Breast epithelium (tissue), 4 donors: ENCODE data around the gene INTS3. TPM values are rescaled to one million over a fixed set of nuclear protein-coding genes. Genes with fewer than 3 reads are reported as not detected.

ENCODE experiments used
- DNase-seq, 2 donors: peaks; one replicate each; pipeline ENCODE4 v3.0.0-alpha.2; 2019; ENCODE audit warnings: low spot score in 2 of 2
- H3K27ac ChIP-seq, 2 donors: fragments of 200-600 bp; sonication (generic) in 1 of 2; one replicate each; pipeline ENCODE4 v1.5.1; 2016 to 2019; ENCODE audit warnings: mild to moderate bottlenecking in 1 of 2
- H3K27me3 ChIP-seq, 2 donors: fragments of 200-600 bp; sonication (generic) in 1 of 2; one replicate each; pipeline versions ENCODE4 v1.5.1 to v1.6.0; 2017 to 2019; ENCODE audit warnings: control low read depth in 1 of 2, mild to moderate bottlenecking in 1 of 2
- H3K36me3 ChIP-seq: fragments of 200-600 bp; one replicate; pipeline ENCODE4 v1.5.1; 2019
- H3K4me1 ChIP-seq, 2 donors: fragments of 200-600 bp; sonication (generic); one replicate each; pipeline ENCODE4 v1.5.1; 2016 to 2019; ENCODE audit warnings: control low read depth in 1 of 2
- H3K4me3 ChIP-seq, 3 donors: fragments of 200-600 bp; sonication (generic); 1 replicate in 2 of 3; 2 replicates in 1 of 3; pipeline ENCODE4 v1.5.1; 2016 to 2019; ENCODE audit warnings: mild to moderate bottlenecking in 3 of 3, moderate library complexity in 2 of 3
- H3K9me3 ChIP-seq, 2 donors: fragments of 200-600 bp; sonication (generic) in 1 of 2; one replicate each; pipeline ENCODE4 v1.5.1; 2016 to 2019; ENCODE audit warnings: control low read depth in 1 of 2
- POLR2A ChIP-seq: fragments of 450-650 bp; IDR thresholded peaks from one replicate; pipeline ENCODE4 v1.6.1; 2016; ENCODE audit warnings: antibody characterized with exemption, mild to moderate bottlenecking, moderate library complexity
- POLR2AphosphoS5 ChIP-seq, 3 donors: sonication (generic); formaldehyde crosslinking; IDR thresholded peaks; one replicate each; pipeline ENCODE4 v1.6.1; 2017; ENCODE audit warnings: antibody characterized with exemption in 3 of 3
- intact Hi-C: fragments of 100-400 bp; cut with DNase I; formaldehyde crosslinking; loops from one replicate; pipeline ENCODE4 v1.15.1; 2023; ENCODE audit warnings: low total_unique reads
- total RNA-seq, 3 donors: library from RNA; depleted of rRNA; stranded (reverse); fragments of >200 nt; gene quantifications; one replicate each; pipeline ENCODE4 v1.1.0, GENCODE V29; 2016
- TF ChIP-seq, protein P1 (sequence below), 3 donors: fragments of 450-650 bp; IDR thresholded peaks; one replicate each; pipeline ENCODE4 v1.5.1; 2016 to 2017; ENCODE audit warnings: antibody characterized with exemption in 3 of 3, mild to moderate bottlenecking in 3 of 3, moderate library complexity in 3 of 3

The INTS3 gene
- total RNA-seq, 3 donors from 2014 or later, result 46.5 to 53.4 (median 51.7) TPM

GRCh38 chr1:153777648-153778047 lies 49.8 kb downstream of the INTS3 start:
- H3K27ac ChIP-seq, result peak overlapping the region; percentile 85 to 94
- no peak for DNase-seq
- H3K4me3 ChIP-seq, result peak overlapping the region; percentile 4 to 94 (median 87)
- TF ChIP-seq, protein P1, sequence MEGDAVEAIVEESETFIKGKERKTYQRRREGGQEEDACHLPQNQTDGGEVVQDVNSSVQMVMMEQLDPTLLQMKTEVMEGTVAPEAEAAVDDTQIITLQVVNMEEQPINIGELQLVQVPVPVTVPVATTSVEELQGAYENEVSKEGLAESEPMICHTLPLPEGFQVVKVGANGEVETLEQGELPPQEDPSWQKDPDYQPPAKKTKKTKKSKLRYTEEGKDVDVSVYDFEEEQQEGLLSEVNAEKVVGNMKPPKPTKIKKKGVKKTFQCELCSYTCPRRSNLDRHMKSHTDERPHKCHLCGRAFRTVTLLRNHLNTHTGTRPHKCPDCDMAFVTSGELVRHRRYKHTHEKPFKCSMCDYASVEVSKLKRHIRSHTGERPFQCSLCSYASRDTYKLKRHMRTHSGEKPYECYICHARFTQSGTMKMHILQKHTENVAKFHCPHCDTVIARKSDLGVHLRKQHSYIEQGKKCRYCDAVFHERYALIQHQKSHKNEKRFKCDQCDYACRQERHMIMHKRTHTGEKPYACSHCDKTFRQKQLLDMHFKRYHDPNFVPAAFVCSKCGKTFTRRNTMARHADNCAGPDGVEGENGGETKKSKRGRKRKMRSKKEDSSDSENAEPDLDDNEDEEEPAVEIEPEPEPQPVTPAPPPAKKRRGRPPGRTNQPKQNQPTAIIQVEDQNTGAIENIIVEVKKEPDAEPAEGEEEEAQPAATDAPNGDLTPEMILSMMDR (IDR thresholded peaks at IDR 0.05), result no peak
- TF ChIP-seq POLR2A (no peak), POLR2AphosphoS5 (IDR thresholded peaks at IDR 0.05) (no peak)
- no peaks in the 10 kb centered on the region for H3K27me3 ChIP-seq
- H3K4me1 ChIP-seq, result peaks cover 21 to 31% of the 10 kb centered on the region in 2 donors
- H3K9me3 ChIP-seq, result no peaks in the 10 kb centered on the region
- no peaks in the 10 kb centered on the region for H3K36me3 ChIP-seq
- intact Hi-C loops, result loop anchor here (10.0 kb wide), 1 partner anchor 103 kb away; the partner anchor contains the start of genes ILF2 and NPR1

GRCh38 chr1:153778051-153778823 lies 50.4 kb downstream of the INTS3 start:
- Histone ChIP-seq H3K4me3 (peak overlapping the region in 1 of 3 donors; percentile 94), H3K4me1 (peaks cover 21 to 30% of the 10 kb centered on the region in 2 donors), H3K9me3 (no peaks in the 10 kb centered on the region), H3K36me3 (no peaks in the 10 kb centered on the region), H3K27me3 (no peaks in the 10 kb centered on the region), H3K27ac (peak overlapping the region; percentile 85 to 94)
- TF ChIP-seq POLR2AphosphoS5 (IDR thresholded peaks at IDR 0.05), result no peak
- TF ChIP-seq POLR2A, result no peak
- TF ChIP-seq, protein P1 (IDR thresholded peaks at IDR 0.05), result no peak
- intact Hi-C loops, result loop anchor here (10.0 kb wide), 1 partner anchor 103 kb away; the partner anchor contains the start of genes ILF2 and NPR1
- DNase-seq, result no peak

- Histone ChIP-seq H3K27ac (peak overlapping the region in 1 of 2 donors; percentile 94), H3K27me3 (no peaks in the 10 kb centered on the region), H3K4me1 (peaks cover 20 to 23% of the 10 kb centered on the region in 2 donors), H3K9me3 (no peaks in the 10 kb centered on the region), H3K4me3 (no peak overlapping the region), H3K36me3 (no peaks in the 10 kb centered on the region)
- TF ChIP-seq POLR2AphosphoS5 (IDR thresholded peaks at IDR 0.05) (no peak), POLR2A (no peak)
- TF ChIP-seq, protein P1 (IDR thresholded peaks at IDR 0.05), result no peak
- intact Hi-C loops, result loop anchor here (10.0 kb wide), 1 partner anchor 104 kb away; the partner anchor contains the start of genes ILF2 and NPR1
- no peak for DNase-seq
These were observed 51.1 kb downstream of the INTS3 start for GRCh38 chr1:153778824-153779519.

DNA sequence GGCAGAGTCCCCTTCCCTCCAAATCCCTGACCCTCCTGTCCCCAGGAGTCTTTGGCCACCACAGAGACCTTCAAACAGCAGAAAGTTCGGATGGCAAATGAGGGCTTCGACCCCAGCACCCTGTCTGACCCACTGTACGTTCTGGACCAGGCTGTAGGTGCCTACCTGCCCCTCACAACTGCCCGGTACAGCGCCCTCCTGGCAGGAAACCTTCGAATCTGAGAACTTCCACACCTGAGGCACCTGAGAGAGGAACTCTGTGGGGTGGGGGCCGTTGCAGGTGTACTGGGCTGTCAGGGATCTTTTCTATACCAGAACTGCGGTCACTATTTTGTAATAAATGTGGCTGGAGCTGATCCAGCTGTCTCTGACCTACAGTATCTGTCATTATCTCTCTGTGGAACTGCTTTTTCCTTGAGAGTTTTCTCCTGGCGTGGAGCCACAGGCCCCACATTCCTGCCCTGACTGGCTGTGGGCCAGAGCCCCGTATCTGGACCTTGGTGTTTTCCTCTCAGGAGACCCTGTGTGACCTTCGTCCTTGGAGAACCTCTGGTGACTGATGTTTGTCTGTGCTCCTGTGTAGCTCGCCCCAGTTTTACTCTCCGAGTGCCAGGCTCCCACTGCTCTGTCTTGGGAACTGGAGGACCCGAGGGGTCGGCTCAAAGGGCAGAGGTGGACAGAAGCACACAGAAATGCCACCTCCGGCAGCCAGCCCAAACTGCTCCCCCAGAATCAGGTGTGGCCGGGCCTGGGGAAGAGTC lies 52.1 kb downstream of the INTS3 start:
- H3K27ac ChIP-seq, result peak overlapping the region in 1 of 2 donors; percentile 94
- H3K4me1 ChIP-seq, result peaks cover 11 to 16% of the 10 kb centered on the region in 2 donors
- H3K27me3 ChIP-seq, result no peaks in the 10 kb centered on the region
- TF ChIP-seq POLR2A (no peak), POLR2AphosphoS5 (IDR thresholded peaks at IDR 0.05) (no peak)
- TF ChIP-seq, protein P1 (IDR thresholded peaks at IDR 0.05), result no peak
- no peak overlapping the region for H3K4me3 ChIP-seq
- intact Hi-C loops, result loop anchor here (10.0 kb wide), 1 partner anchor 105 kb away; the partner anchor contains the start of genes ILF2 and NPR1
- no peaks in the 10 kb centered on the region for H3K36me3 ChIP-seq
- H3K9me3 ChIP-seq, result no peaks in the 10 kb centered on the region
- no peak for DNase-seq
